Calu3 (cell line): ENCODE results near the gene FOXA2. TPM values are rescaled to one million over a fixed set of nuclear protein-coding genes. Genes with fewer than 3 reads are reported as not detected.

Experiments used
- BruUV-seq: library from RNA; stranded (reverse); fragments of 400-500 nt; replicated peaks from 2 replicates; lab custom pipeline; 2021; lab: Mats Ljungman, UMichigan
- CTCF ChIA-PET: fragments of 300-600 bp; sonication (Branson Sonifier 250); formaldehyde crosslinking; loops from one replicate; lab custom pipeline; 2022; ENCODE audit warnings: antibody characterized with exemption; lab: Charles Lee
- DNase-seq: peaks from one replicate; pipeline ENCODE4 v3.0.0; 2022
- H3K27ac Mint-ChIP-seq: one replicate; pipeline ENCODE4 v1.8.0; 2022; ENCODE audit warnings: mixed read lengths; ENCODE audit not compliant: unreplicated experiment
- H3K27me3 Mint-ChIP-seq: one replicate; pipeline ENCODE4 v1.8.0; 2022; ENCODE audit warnings: mixed read lengths; ENCODE audit not compliant: unreplicated experiment
- H3K36me3 Mint-ChIP-seq: one replicate; pipeline ENCODE4 v1.8.0; 2022; ENCODE audit warnings: mild to moderate bottlenecking, moderate library complexity, mixed read lengths; ENCODE audit not compliant: insufficient read depth, unreplicated experiment
- H3K4me1 Mint-ChIP-seq: one replicate; pipeline ENCODE4 v1.8.0; 2022; ENCODE audit warnings: mild to moderate bottlenecking, low read depth, mixed read lengths; ENCODE audit not compliant: unreplicated experiment
- H3K4me3 Mint-ChIP-seq: one replicate; pipeline ENCODE4 v1.8.0; 2022; ENCODE audit warnings: mild to moderate bottlenecking, low read depth, moderate library complexity, mixed read lengths; ENCODE audit not compliant: unreplicated experiment
- H3K9me3 Mint-ChIP-seq: one replicate; pipeline ENCODE4 v1.8.0; 2022; ENCODE audit warnings: low read depth, mixed read lengths; ENCODE audit not compliant: unreplicated experiment
- intact Hi-C: fragments of 100-400 bp; cut with micrococcal nuclease; formaldehyde crosslinking; loops from one replicate; pipeline ENCODE4 v1.10.0; 2022; ENCODE audit not compliant: unreplicated experiment
- total RNA-seq: library from RNA; stranded (reverse); gene quantifications from 2 replicates; pipeline ENCODE4 v1.2.3, GENCODE V29; 2022
- TF ChIP-seq, protein P1 (sequence below): fragments of 200-600 bp; IDR thresholded peaks from one replicate; pipeline ENCODE4 v1.8.0; 2022; ENCODE audit warnings: antibody characterized with exemption; ENCODE audit not compliant: unreplicated experiment

The FOXA2 gene
- total RNA-seq, 1 experiment from 2014 or later = 1.1 TPM

DNA sequence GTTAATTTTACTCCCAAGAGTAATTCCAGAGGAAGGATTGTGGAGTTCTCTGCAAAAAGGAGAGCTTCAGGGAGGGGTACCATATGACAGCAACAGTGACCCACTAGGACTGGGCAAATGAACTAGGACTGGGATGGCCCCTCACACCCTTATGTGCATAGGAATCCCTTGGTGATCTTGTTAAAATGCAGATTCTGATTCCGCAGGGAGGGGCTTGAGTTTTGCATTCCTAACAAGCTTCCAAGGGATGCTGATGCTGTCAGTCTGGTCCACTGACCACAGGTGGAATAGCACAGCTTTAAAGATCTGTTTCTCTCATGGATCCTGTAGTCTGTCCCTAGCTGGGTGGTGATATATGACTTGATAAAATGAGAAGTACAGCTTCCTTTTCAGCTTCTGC, 6.3 kb upstream of the FOXA2 start:
- BruUV-seq = no TSS peak
- DNase-seq = no peak
- Mint-ChIP-seq H3K4me3 (no peak overlapping the region), H3K36me3 (no peaks in the 10 kb centered on the region), H3K9me3 (no peaks in the 10 kb centered on the region), H3K27me3 (peaks cover 29% of the 10 kb centered on the region), H3K27ac (no peak overlapping the region), H3K4me1 (no peaks in the 10 kb centered on the region)
- CTCF ChIA-PET = no interaction called here
- intact Hi-C loops = no loop called here
- TF ChIP-seq, protein P1, sequence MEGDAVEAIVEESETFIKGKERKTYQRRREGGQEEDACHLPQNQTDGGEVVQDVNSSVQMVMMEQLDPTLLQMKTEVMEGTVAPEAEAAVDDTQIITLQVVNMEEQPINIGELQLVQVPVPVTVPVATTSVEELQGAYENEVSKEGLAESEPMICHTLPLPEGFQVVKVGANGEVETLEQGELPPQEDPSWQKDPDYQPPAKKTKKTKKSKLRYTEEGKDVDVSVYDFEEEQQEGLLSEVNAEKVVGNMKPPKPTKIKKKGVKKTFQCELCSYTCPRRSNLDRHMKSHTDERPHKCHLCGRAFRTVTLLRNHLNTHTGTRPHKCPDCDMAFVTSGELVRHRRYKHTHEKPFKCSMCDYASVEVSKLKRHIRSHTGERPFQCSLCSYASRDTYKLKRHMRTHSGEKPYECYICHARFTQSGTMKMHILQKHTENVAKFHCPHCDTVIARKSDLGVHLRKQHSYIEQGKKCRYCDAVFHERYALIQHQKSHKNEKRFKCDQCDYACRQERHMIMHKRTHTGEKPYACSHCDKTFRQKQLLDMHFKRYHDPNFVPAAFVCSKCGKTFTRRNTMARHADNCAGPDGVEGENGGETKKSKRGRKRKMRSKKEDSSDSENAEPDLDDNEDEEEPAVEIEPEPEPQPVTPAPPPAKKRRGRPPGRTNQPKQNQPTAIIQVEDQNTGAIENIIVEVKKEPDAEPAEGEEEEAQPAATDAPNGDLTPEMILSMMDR = no peak

DNA sequence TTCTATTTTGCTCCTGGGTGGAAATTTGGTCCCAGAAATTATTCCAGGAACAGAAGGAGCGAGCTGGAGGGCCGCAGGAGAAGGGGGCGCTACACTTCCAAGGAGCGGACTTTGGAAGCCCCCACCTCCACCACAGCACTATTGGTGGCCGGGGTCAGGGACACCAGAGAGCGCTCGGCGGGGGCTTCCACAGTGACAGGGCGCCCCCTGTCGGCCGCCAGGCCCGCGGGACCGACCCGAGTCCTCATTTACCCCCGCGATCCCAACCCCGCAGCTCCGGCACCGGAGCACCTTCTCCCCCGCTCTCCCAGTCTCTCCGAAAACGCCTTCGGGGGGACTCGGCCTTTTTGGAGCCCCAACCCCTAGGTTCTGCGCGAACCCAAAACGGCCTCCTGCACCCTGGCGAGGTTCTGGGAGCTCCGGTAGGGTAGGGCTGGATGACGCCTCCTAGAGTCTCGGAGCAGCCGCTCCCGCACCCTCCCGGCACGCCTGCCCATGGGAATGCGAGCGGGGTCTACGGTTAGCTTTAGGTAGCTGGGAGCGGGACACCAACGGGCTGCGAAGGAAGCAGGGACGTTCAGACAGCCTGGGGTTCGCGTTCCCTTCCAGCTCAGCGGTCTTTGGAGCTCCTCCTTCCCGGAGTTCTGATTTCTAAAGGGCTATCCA, 2.4 kb upstream of the FOXA2 start:
- TF ChIP-seq, protein P1 = peak; percentile 62
- peak; percentile 51 for DNase-seq
- Mint-ChIP-seq H3K36me3 (peaks cover 6% of the 10 kb centered on the region), H3K9me3 (no peaks in the 10 kb centered on the region), H3K27ac (no peak overlapping the region), H3K4me1 (no peaks in the 10 kb centered on the region), H3K27me3 (peaks cover 10% of the 10 kb centered on the region), H3K4me3 (no peak overlapping the region)
- intact Hi-C loops = loop anchor here (2.0 to 5.0 kb wide), 2 partner anchors 199 to 248 kb away; no protein-coding TSS in a partner anchor
- CTCF ChIA-PET = interaction anchor here (0.9 to 1.3 kb wide), 2 partner anchors 134 to 175 kb away, joined by 3 to 6 read pairs; no protein-coding TSS in a partner anchor
- no TSS peak for BruUV-seq

DNA sequence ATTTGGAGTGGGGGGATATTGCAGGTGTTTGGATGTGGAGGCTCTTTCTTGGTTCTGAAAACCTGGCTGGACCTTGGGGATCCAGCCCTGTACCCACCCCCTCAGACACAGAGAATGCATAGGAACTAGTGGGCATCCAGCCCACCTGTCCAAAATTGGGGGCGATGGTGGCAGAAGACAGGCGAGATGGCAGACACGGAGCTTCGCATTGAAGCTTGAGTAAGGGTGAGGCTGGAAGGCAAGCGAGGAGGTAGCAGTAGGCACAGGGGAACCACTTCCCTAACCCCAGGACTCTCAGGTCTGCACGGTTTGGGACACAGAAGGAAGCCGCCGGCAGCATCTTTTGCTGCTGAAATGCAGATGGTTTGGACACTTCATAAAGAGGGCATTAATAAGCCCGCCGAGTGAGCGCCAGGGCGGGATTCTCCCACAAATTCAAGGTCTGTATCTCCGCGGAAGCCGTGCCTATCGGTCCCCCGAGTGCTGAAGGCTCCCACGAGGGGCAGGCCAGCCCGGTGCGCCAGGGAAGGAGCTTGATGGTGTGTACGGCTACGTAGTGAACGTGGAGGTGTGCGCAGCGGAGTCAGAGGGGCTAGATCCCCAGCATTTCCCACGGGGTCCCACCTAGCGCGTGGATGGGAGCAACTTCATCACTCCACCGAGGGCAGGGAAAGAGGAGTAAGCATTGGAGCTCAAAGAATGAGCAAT, 1.6 kb upstream of the FOXA2 start:
- intact Hi-C loops = loop anchor here (2.0 to 5.0 kb wide), 3 partner anchors 99 to 247 kb away; no protein-coding TSS in a partner anchor
- no TSS peak for BruUV-seq
- CTCF ChIA-PET = interaction anchor here (0.9 to 1.3 kb wide), 2 partner anchors 133 to 174 kb away, joined by 3 to 6 read pairs; no protein-coding TSS in a partner anchor
- no peak overlapping the region for H3K4me3 Mint-ChIP-seq
- H3K4me1 Mint-ChIP-seq = no peaks in the 10 kb centered on the region
- TF ChIP-seq, protein P1 = no peak
- peaks cover 10% of the 10 kb centered on the region for H3K27me3 Mint-ChIP-seq
- peaks cover 6% of the 10 kb centered on the region for H3K36me3 Mint-ChIP-seq
- no peak for DNase-seq
- H3K9me3 Mint-ChIP-seq = no peaks in the 10 kb centered on the region
- H3K27ac Mint-ChIP-seq = no peak overlapping the region

DNA sequence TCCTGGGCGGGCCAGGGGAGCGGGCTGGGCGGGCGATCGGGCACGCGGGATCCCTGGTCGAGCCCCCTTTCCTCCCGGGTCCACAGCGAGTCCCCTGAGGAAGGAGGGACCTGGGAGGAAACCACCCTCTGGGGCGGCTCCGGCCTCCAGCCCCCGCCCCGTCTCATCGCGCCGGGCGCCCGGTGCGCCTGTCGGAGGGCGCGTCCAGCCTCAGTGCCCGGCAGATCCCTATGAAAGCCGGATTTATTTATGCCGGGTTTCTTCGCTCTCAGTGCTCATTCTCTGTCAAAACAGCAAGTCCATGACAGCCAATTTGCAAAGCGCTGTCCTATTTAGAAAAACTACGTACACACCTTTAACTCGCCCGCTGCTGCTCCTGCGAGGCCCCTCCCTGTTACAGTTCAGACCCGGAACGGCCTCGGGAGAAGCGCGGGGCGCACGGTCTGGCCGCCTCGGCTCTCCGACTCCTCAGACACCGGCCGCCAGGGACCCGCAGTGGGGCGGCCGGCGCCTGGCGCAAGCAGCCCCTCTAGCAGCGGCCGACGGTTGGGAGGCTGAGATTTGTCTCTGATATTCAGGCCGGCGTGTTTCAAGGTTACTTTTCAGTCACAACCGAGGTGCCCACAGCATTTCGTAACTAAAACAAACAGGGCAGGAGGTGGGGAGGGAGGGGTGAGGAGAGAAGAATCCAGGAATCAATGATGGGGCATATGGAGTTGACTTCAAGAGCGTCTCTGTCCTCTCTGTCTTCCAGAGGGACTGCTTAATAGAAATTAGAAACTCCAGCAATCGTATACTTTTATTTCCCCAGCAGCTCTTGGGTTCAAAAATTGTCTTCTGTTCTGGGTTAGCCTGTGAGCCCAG, 782 bp upstream of the FOXA2 start:
- peak overlapping the region; percentile 72 for H3K4me3 Mint-ChIP-seq
- TF ChIP-seq, protein P1 = no peak
- no peaks in the 10 kb centered on the region for H3K9me3 Mint-ChIP-seq
- no TSS peak for BruUV-seq
- H3K4me1 Mint-ChIP-seq = no peaks in the 10 kb centered on the region
- peak; percentile 24 for DNase-seq
- CTCF ChIA-PET = interaction anchor here (0.6 to 0.7 kb wide), 2 partner anchors 100 to 273 kb away, joined by 3 read pairs; no protein-coding TSS in a partner anchor
- no peak overlapping the region for H3K27ac Mint-ChIP-seq
- peaks cover 10% of the 10 kb centered on the region for H3K27me3 Mint-ChIP-seq
- H3K36me3 Mint-ChIP-seq = peaks cover 6% of the 10 kb centered on the region
- intact Hi-C loops = loop anchor here (2.0 to 5.0 kb wide), 2 partner anchors 100 to 198 kb away; no protein-coding TSS in a partner anchor
